GM23338 (cell line): Measurements from ENCODE around the gene DNAI2. TPM values are rescaled to one million over a fixed set of nuclear protein-coding genes. Genes with fewer than 3 reads are reported as not detected.
A peak's percentile ranks its signal among the peaks of the same experiment; 100 is the strongest.

ENCODE experiments used
- ATAC-seq: fragments of 200-7000 bp; cut with Tn5 transposase; 3 replicates; pipeline ENCODE4 v1.9.1; 2020
- DNase-seq: peaks from one replicate; pipeline ENCODE4 v3.0.0-alpha.2; 2015; ENCODE audit warnings: low spot score
- H2AFZ ChIP-seq: fragments of 200-600 bp; sonication (generic); 2 replicates; pipeline ENCODE4 v1.8.0; 2016; ENCODE audit warnings: antibody characterized with exemption, mild to moderate bottlenecking, moderate library complexity
- H3F3A ChIP-seq: fragments of 200-600 bp; sonication (generic); replicated peaks from 2 replicates; pipeline ENCODE4 v1.8.0; 2017; ENCODE audit warnings: antibody characterized with exemption, mixed run types, low read depth
- H3K27ac ChIP-seq: fragments of 200-600 bp; sonication (generic); 2 replicates; pipeline ENCODE4 v1.6.1; 2016; ENCODE audit warnings: low read depth
- H3K27me3 ChIP-seq: fragments of 200-600 bp; sonication (generic); 2 replicates; pipeline ENCODE4 v1.8.0; 2016; ENCODE audit warnings: mild to moderate bottlenecking, mixed run types, moderate library complexity; ENCODE audit not compliant: insufficient read depth
- H3K36me3 ChIP-seq: fragments of 200-600 bp; sonication (generic); 2 replicates; pipeline ENCODE4 v1.8.0; 2016; ENCODE audit warnings: mild to moderate bottlenecking; ENCODE audit not compliant: insufficient read depth
- H3K4me1 ChIP-seq: fragments of 200-600 bp; sonication (generic); 2 replicates; pipeline ENCODE4 v1.8.0; 2016; ENCODE audit warnings: mild to moderate bottlenecking, moderate library complexity; ENCODE audit not compliant: insufficient read depth
- H3K4me2 ChIP-seq: fragments of 200-600 bp; sonication (generic); 2 replicates; pipeline ENCODE4 v1.7.1; 2017; ENCODE audit warnings: mixed run types
- H3K4me3 ChIP-seq: fragments of 200-600 bp; sonication (generic); 2 replicates; pipeline ENCODE4 v1.6.1; 2016; ENCODE audit warnings: mixed run types
- H3K79me2 ChIP-seq: fragments of 200-600 bp; sonication (generic); replicated peaks from 2 replicates; pipeline ENCODE4 v1.8.0; 2017; ENCODE audit warnings: mild to moderate bottlenecking; ENCODE audit not compliant: insufficient read depth
- H3K9me2 ChIP-seq: fragments of 200-600 bp; sonication (generic); 2 replicates; pipeline ENCODE4 v1.8.0; 2017; ENCODE audit not compliant: insufficient read depth
- H4K20me1 ChIP-seq: fragments of 200-600 bp; sonication (generic); replicated peaks from 2 replicates; pipeline ENCODE4 v1.8.0; 2017; ENCODE audit warnings: mild to moderate bottlenecking; ENCODE audit not compliant: insufficient read depth
- H3K27ac Mint-ChIP-seq: 2 replicates; pipeline ENCODE4 v1.8.0; 2020; ENCODE audit warnings: inconsistent platforms, mild to moderate bottlenecking, moderate library complexity, mixed read lengths
- H3K27me3 Mint-ChIP-seq: 3 replicates; pipeline ENCODE4 v1.8.0; 2022; ENCODE audit warnings: low read depth, mild to moderate bottlenecking, moderate library complexity, mixed read lengths, inconsistent platforms; ENCODE audit not compliant: insufficient read depth, poor library complexity
- H3K36me3 Mint-ChIP-seq: 3 replicates; pipeline ENCODE4 v1.8.0; 2021; ENCODE audit warnings: low read depth, mild to moderate bottlenecking, inconsistent platforms, moderate library complexity, mixed read lengths
- H3K4me1 Mint-ChIP-seq: 3 replicates; pipeline ENCODE4 v1.8.0; 2020; ENCODE audit warnings: mild to moderate bottlenecking, inconsistent platforms, mixed read lengths
- H3K4me3 Mint-ChIP-seq: 3 replicates; pipeline ENCODE4 v1.8.0; 2021; ENCODE audit warnings: moderate library complexity, mild to moderate bottlenecking, inconsistent platforms, mixed read lengths
- H3K9me3 Mint-ChIP-seq: 3 replicates; pipeline ENCODE4 v1.8.0; 2020; ENCODE audit warnings: moderate library complexity, mild to moderate bottlenecking, inconsistent platforms, mixed read lengths
- CREB1 ChIP-seq: fragments of 250-450 bp; sonication (Bioruptor Pico); IDR thresholded peaks from 2 replicates; pipeline ENCODE4 v1.5.0; 2020; ENCODE audit warnings: low read depth, mild to moderate bottlenecking, moderate library complexity
- CTCF ChIP-seq, 2 experiments: fragments of 200-600 bp in 1 of 2; sonication (generic) in 1 of 2; conservative IDR thresholded peaks; 2 replicates each; pipeline versions ENCODE4 v1.5.1 to v1.6.1; 2016 to 2017; ENCODE audit warnings: antibody characterized with exemption in 2 of 2, low read depth in 2 of 2, mild to moderate bottlenecking in 2 of 2, moderate library complexity in 1 of 2
- ETS1 ChIP-seq: IDR thresholded peaks from 2 replicates; pipeline ENCODE4 v1.6.1; 2016; ENCODE audit warnings: antibody characterized with exemption
- NANOG ChIP-seq: IDR thresholded peaks from 2 replicates; pipeline ENCODE4 v1.6.1; 2016; ENCODE audit warnings: antibody characterized with exemption, borderline replicate concordance
- POLR2AphosphoS5 ChIP-seq: IDR thresholded peaks from 2 replicates; pipeline ENCODE4 v1.6.1; 2016; ENCODE audit warnings: antibody characterized with exemption, low read depth
- REST ChIP-seq: IDR thresholded peaks from one replicate; pipeline ENCODE4 v1.6.1; 2018; ENCODE audit warnings: antibody characterized with exemption; ENCODE audit not compliant: unreplicated experiment
- STAT1 ChIP-seq: IDR thresholded peaks from one replicate; pipeline ENCODE4 v1.6.1; 2016; ENCODE audit warnings: antibody characterized with exemption; ENCODE audit not compliant: unreplicated experiment
- ZNF331 ChIP-seq: fragments of 250-450 bp; sonication (Bioruptor Pico); IDR thresholded peaks from 2 replicates; pipeline ENCODE4 v1.5.0; 2020; ENCODE audit warnings: low read depth, mild to moderate bottlenecking, moderate library complexity
- polyA plus RNA-seq: library from polyadenylated mRNA; unstranded; fragments of >200 nt; fragmentation: Nextera tagmentation; extraction: Ambion mirVana; gene quantifications from 2 replicates; pipeline ENCODE4 v1.2.1, GENCODE V29; 2016
- total RNA-seq: library from RNA; depleted of rRNA; stranded (reverse); fragments of >200 nt; shearing (Covaris generic); gene quantifications from 2 replicates; pipeline ENCODE4 v1.2.3, GENCODE V29; 2014
- TF ChIP-seq, protein P1 (sequence below): fragments of 250-450 bp; sonication (Bioruptor Pico); IDR thresholded peaks from 2 replicates; pipeline ENCODE4 v1.5.0; 2020; ENCODE audit warnings: mild to moderate bottlenecking, moderate library complexity

Gene DNAI2
- total and polyA plus RNA-seq, 2 experiments from 2014 or later, result 0.21 TPM; not detected in 1

DNA sequence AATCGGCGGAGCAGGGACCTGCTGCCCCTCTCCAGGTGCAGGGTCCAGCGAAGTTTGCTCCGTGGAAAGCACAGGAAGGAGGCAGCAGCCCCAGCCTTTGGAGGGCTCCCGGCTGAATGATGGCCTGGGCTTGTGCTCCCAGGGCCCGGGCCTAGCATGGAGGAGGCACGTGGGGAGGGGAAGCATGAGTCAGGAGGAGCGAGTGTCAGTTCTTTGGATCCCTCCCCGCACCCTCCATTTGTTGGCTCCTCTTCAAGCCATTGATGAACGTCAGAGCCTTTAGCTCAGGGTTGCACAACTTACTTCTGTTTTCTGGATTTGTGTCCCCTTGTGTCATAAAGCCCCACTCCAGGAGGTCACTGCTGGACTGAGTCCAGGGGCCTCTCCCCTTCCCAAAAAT, 34.9 kb upstream of the DNAI2 start (continued):
- TF ChIP-seq, protein P1, sequence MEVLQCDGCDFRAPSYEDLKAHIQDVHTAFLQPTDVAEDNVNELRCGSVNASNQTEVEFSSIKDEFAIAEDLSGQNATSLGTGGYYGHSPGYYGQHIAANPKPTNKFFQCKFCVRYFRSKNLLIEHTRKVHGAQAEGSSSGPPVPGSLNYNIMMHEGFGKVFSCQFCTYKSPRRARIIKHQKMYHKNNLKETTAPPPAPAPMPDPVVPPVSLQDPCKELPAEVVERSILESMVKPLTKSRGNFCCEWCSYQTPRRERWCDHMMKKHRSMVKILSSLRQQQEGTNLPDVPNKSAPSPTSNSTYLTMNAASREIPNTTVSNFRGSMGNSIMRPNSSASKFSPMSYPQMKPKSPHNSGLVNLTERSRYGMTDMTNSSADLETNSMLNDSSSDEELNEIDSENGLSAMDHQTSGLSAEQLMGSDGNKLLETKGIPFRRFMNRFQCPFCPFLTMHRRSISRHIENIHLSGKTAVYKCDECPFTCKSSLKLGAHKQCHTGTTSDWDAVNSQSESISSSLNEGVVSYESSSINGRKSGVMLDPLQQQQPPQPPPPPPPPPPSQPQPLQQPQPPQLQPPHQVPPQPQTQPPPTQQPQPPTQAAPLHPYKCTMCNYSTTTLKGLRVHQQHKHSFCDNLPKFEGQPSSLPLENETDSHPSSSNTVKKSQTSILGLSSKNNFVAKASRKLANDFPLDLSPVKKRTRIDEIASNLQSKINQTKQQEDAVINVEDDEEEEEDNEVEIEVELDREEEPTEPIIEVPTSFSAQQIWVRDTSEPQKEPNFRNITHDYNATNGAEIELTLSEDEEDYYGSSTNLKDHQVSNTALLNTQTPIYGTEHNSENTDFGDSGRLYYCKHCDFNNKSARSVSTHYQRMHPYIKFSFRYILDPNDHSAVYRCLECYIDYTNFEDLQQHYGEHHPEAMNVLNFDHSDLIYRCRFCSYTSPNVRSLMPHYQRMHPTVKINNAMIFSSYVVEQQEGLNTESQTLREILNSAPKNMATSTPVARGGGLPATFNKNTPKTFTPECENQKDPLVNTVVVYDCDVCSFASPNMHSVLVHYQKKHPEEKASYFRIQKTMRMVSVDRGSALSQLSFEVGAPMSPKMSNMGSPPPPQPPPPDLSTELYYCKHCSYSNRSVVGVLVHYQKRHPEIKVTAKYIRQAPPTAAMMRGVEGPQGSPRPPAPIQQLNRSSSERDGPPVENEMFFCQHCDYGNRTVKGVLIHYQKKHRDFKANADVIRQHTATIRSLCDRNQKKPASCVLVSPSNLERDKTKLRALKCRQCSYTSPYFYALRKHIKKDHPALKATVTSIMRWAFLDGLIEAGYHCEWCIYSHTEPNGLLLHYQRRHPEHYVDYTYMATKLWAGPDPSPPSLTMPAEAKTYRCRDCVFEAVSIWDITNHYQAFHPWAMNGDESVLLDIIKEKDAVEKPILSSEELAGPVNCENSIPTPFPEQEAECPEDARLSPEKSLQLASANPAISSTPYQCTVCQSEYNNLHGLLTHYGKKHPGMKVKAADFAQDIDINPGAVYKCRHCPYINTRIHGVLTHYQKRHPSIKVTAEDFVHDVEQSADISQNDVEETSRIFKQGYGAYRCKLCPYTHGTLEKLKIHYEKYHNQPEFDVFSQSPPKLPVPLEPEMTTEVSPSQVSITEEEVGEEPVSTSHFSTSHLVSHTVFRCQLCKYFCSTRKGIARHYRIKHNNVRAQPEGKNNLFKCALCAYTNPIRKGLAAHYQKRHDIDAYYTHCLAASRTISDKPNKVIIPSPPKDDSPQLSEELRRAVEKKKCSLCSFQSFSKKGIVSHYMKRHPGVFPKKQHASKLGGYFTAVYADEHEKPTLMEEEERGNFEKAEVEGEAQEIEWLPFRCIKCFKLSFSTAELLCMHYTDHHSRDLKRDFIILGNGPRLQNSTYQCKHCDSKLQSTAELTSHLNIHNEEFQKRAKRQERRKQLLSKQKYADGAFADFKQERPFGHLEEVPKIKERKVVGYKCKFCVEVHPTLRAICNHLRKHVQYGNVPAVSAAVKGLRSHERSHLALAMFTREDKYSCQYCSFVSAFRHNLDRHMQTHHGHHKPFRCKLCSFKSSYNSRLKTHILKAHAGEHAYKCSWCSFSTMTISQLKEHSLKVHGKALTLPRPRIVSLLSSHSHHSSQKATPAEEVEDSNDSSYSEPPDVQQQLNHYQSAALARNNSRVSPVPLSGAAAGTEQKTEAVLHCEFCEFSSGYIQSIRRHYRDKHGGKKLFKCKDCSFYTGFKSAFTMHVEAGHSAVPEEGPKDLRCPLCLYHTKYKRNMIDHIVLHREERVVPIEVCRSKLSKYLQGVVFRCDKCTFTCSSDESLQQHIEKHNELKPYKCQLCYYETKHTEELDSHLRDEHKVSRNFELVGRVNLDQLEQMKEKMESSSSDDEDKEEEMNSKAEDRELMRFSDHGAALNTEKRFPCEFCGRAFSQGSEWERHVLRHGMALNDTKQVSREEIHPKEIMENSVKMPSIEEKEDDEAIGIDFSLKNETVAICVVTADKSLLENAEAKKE (CRISPR knock-in tag), result no peak
- TF ChIP-seq CREB1, result no peak
- no peak for TF ChIP-seq POLR2AphosphoS5

DNA sequence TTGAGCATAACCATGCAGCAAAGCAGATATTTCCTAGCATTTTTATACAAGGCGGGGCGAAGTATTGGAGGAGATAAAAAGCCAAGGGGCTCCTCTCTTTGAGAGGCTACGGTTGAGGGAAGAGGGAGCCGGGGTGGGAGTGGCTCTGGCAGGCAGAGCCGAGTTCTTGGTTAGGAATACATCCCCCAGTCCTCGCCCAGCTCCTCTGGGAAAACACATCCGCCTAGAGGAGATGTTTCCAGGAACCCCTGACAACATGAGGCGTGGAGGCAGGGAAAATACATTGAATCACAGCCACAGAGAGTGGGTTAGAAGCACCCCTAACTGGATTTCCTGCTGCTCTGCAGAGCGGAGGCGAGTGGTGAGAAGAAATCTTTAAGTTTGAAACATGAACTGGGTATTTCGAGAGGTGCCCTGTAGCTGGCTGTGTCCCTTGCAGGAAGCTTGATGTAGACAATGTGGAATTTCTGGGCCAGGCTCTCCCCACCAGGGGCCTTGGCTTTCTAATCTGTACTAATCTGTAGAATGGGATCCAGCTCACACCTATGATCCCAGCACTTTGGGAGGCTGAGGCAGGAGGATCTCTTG, 33.3 kb upstream of the DNAI2 start:
- H3K27ac ChIP-seq, result no peak overlapping the region
- H3K36me3 ChIP-seq, result no peaks in the 10 kb centered on the region
- Mint-ChIP-seq H3K27me3 (peaks cover 16% of the 10 kb centered on the region), H3K27ac (peak overlapping the region; percentile 48; the same call in 1 of the 2 replicates), H3K9me3 (peaks cover 4% of the 10 kb centered on the region), H3K4me1 (peaks cover 28% of the 10 kb centered on the region), H3K4me3 (no peak overlapping the region), H3K36me3 (0 out of 3 replicates have a peak, but pooled peaks cover under 1% of the 10 kb centered on the region)
- no peaks in the 10 kb centered on the region for H3K79me2 ChIP-seq
- H3K27me3 ChIP-seq, result no peaks in the 10 kb centered on the region
- no peak for ATAC-seq
- no peaks in the 10 kb centered on the region for H4K20me1 ChIP-seq
- peaks cover 12% of the 10 kb centered on the region for H3K4me1 ChIP-seq
- no peak for DNase-seq
- H3K9me2 ChIP-seq, result no peaks in the 10 kb centered on the region
- no peak overlapping the region for H3K4me3 ChIP-seq
- H3K4me2 ChIP-seq, result no peak overlapping the region
- 0 out of 2 replicates have a peak, but pooled peaks cover 4% of the 10 kb centered on the region for H3F3A ChIP-seq
- no peak overlapping the region for H2AFZ ChIP-seq
- no peak for TF ChIP-seq ZNF331 (CRISPR knock-in tag)
- no peak for TF ChIP-seq NANOG
- no peak for TF ChIP-seq POLR2AphosphoS5
- TF ChIP-seq CTCF (conservative IDR thresholded peaks at IDR 0.05; ENCODE audit: low read depth in 2 of 2), result no peak
- TF ChIP-seq STAT1, result no peak
- TF ChIP-seq REST, result no peak
- no peak for TF ChIP-seq ETS1
